Pancreas (tissue), 10 donors: ENCODE data around the gene PRRC1. TPM values are rescaled to one million over a fixed set of nuclear protein-coding genes. Genes with fewer than 3 reads are reported as not detected.
"Not testable (repeated sequence)": the region's sequence is repeated elsewhere in the genome, so short reads cannot be mapped to it uniquely, and the experiment has no call there.

Source experiments
- ATAC-seq, 4 donors: fragments of 200-7000 bp; cut with Tn5 transposase; one replicate each; pipeline versions ENCODE4 v1.8.0 to v1.9.1; 2020; ENCODE audit warnings: mild to moderate bottlenecking in 4 of 4, moderate library complexity in 4 of 4
- DNase-seq, 6 donors: peaks; one replicate each; pipeline ENCODE4 v3.0.0-alpha.2; 2020
- FAIRE-seq: peaks from 2 replicates; lab custom pipeline; 2012; peaks lifted over from hg19 to GRCh38; lab: Jason Lieb, UNC
- H3K27ac ChIP-seq, 4 donors: fragments of 200-600 bp; sonication (generic); 1 replicate in 3 of 4; 2 replicates in 1 of 4; pipeline versions ENCODE4 v1.5.0 to v1.8.0; 2020
- H3K27me3 ChIP-seq, 4 donors: fragments of 200-600 bp; one replicate each; pipeline ENCODE4 v1.8.0; 2021
- H3K36me3 ChIP-seq, 3 donors: fragments of 200-600 bp; sonication (generic) in 1 of 3; one replicate each; pipeline versions ENCODE4 v1.5.0 to v1.8.0; 2020 to 2021
- H3K4me1 ChIP-seq, 3 donors: fragments of 200-600 bp; one replicate each; pipeline ENCODE4 v1.8.0; 2021
- H3K4me3 ChIP-seq, 4 donors: fragments of 200-600 bp; sonication (generic) in 2 of 4; one replicate each; pipeline versions ENCODE4 v1.5.0 to v1.8.0; 2020 to 2021
- H3K9me3 ChIP-seq, 4 donors: fragments of 200-600 bp; one replicate each; pipeline ENCODE4 v1.8.0; 2021
- CTCF ChIP-seq, 4 donors: fragments of 200-600 bp; sonication (generic) in 3 of 4; IDR thresholded peaks; one replicate each; pipeline versions ENCODE4 v1.5.0 to v1.8.0; 2021; ENCODE audit warnings: antibody characterized with exemption in 4 of 4
- WGBS, 2 donors: extraction: QIAGEN DNeasy Blood & Tissue Kit; methylation state at CpG; one replicate each; pipeline ENCODE4 v1.1.7; 2013; 5-methylcytosine and 5-hydroxymethylcytosine counted together
- intact Hi-C, 3 donors: fragments of 100-400 bp; cut with DNase I; formaldehyde crosslinking; loops; one replicate each; pipeline versions ENCODE4 v1.11.1 to v1.14.2; 2022
- polyA plus RNA-seq, 2 donors: library from polyadenylated mRNA; stranded (reverse); fragments of 200-250 nt; gene quantifications; one replicate each; pipeline ENCODE4 v1.2.3, GENCODE V29; 2013
- total RNA-seq, 6 donors: library from RNA; stranded (reverse); fragmentation: NEBNext Ultra II Directional in 4 of 6; extraction: Animal tissue kit (Norgen Biotek cat#: 25700) in 4 of 6; gene quantifications; one replicate each; pipeline versions ENCODE4 v1.2.1 to v1.2.4, GENCODE V29; 2021 to 2023
- donor health status: healthy with polysubstance abuse.
- donor health status: DM: no; HTN: no; CAD: no; lungs with moderate emphysema.
- donor health status: DM: no; HTN: no; CAD: no.
- donor health status: control.
- donor health status: control.
- donor health status: Bipolar disorder and iron deficiency.
- donor health status: DM: yes; HTN: yes; CAD: no.
- donor health status: DM: no; HTN: no; CAD: no.
- donor health status: DM: no; HTN: no; CAD: no.
- donor health status: DM: yes; HTN: yes; CAD: no.

The PRRC1 gene
- total and polyA plus RNA-seq, 8 donors = 17.7 to 46.7 (median 30.7) TPM

DNA sequence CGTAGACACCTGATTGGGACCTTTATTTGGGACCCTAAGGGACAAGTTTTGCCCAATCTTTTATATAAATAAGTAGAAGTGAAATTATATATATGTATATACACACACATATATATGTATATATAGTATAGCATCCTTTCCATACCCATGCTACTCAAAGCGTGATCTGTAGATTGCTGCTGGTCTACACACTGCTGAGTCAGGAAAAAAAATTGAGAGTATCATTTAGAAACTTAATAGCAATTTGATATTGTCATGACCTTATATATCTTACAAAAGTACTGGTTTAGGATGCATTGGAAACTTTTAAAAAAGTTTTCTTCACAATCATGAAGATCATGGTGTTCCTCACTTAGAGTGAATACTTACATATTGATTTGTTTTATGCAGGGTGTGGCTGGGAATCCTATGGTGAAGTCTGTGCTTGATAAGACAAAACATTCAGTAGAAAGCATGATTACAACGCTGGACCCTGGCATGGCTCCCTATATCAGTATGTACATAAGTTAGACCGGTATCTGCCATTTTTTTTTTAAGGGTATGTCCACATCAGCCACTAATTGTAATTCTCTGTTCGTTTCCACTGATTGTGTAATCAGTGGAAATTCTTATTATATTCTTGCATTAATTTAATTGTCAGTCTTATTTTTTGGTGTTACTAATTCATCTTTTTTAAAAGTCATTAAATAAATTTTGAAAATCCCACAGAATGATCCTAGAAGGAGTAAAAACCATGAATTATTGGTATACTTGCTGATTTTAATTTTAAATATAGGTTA is 12.7 kb downstream of the PRRC1 start:
- intact Hi-C loops = no loop called here
- TF ChIP-seq CTCF (IDR thresholded peaks at IDR 0.05) = no peak
- DNase-seq = no peak
- Histone ChIP-seq H3K4me1 (no peaks in the 10 kb centered on the region), H3K4me3 (no peak overlapping the region), H3K27ac (no peak overlapping the region), H3K27me3 (no peaks in the 10 kb centered on the region), H3K36me3 (peaks cover 0 to 74% (median 23%) of the 10 kb centered on the region in 3 donors), H3K9me3 (no peaks in the 10 kb centered on the region)
- 63 to 66% methylated on average over 5 of the region's 5 CpGs for WGBS, 2 donors
- no peak for FAIRE-seq
- ATAC-seq = no peak

GRCh38 chr5:127536687-127537086 is 19.2 kb downstream of the PRRC1 start:
- H3K27ac ChIP-seq = no peak overlapping the region
- WGBS, 2 donors = 63 to 75% methylated on average over 2 of the region's 2 CpGs
- intact Hi-C loops = no loop called here
- ATAC-seq = peak in 3 of 4 donors; percentile 40 to 54 (median 43)
- H3K4me3 ChIP-seq = no peak overlapping the region
- no peaks in the 10 kb centered on the region for H3K27me3 ChIP-seq
- H3K4me1 ChIP-seq = no peaks in the 10 kb centered on the region
- DNase-seq = no peak
- H3K36me3 ChIP-seq = peaks cover 4 to 68% (median 16%) of the 10 kb centered on the region in 3 donors
- H3K9me3 ChIP-seq = no peaks in the 10 kb centered on the region
- peak in 1 of 4 donors; percentile 16 for TF ChIP-seq CTCF (IDR thresholded peaks at IDR 0.05)
- FAIRE-seq = peak; percentile 87

- 98 to 99% methylated on average over 3 of the region's 3 CpGs for WGBS, 2 donors
- H3K36me3 ChIP-seq = peaks cover 4 to 33% (median 5%) of the 10 kb centered on the region in 3 donors
- FAIRE-seq = not testable (repeated sequence)
Measured at GRCh38 chr5:127540553-127540952, 23.1 kb downstream of the PRRC1 start.

DNA sequence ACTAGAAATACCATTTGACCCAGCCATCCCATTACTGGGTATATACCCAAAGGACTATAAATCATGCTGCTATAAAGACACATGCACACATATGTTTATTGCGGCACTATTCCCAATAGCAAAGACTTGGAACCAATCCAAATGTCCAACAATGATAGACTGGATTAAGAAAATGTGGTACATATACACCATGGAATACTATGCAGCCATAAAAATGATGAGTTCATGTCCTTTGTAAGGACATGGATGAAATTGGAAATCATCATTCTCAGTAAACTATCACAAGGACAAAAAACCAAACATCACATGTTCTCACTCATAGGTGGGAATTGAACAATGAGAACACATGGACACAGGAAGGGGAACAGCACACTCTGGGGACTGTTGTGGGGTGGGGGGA is 27.8 kb downstream of the PRRC1 start:
- DNase-seq, H3K4me3 ChIP-seq, H3K27ac ChIP-seq, H3K36me3 ChIP-seq, H3K9me3 ChIP-seq, H3K27me3 ChIP-seq, ATAC-seq, intact Hi-C loops, FAIRE-seq: not testable (repeated sequence)
- WGBS, 2 donors = 97 to 100% methylated on average over 1 of the region's 1 CpG
- H3K4me1 ChIP-seq = peaks cover 0 to 18% (median 0%) of the 10 kb centered on the region in 3 donors

More at GRCh38 chr5:127540553-127540952, 23.1 kb downstream of the PRRC1 start:
- H3K4me3 ChIP-seq, H3K27ac ChIP-seq, intact Hi-C loops, DNase-seq, ATAC-seq, H3K4me1 ChIP-seq, H3K27me3 ChIP-seq, H3K9me3 ChIP-seq: not testable (repeated sequence)

- Histone ChIP-seq H3K27me3 (no peaks in the 10 kb centered on the region), H3K27ac (no peak overlapping the region), H3K36me3 (peaks cover 0 to 18% (median under 1%) of the 10 kb centered on the region in 3 donors), H3K9me3 (no peaks in the 10 kb centered on the region), H3K4me1 (peaks cover 0 to 18% (median 0%) of the 10 kb centered on the region in 3 donors), H3K4me3 (no peak overlapping the region)
- FAIRE-seq (no peak), DNase-seq (no peak), ATAC-seq (no peak)
- TF ChIP-seq CTCF (IDR thresholded peaks at IDR 0.05) = no peak
- WGBS, 2 donors = 43 to 50% methylated on average over 2 of the region's 2 CpGs
- intact Hi-C loops = no loop called here
Measured at GRCh38 chr5:127549551-127549950, 32.1 kb downstream of the PRRC1 start.
